CD4-positive, alpha-beta T cell treated with Interleukin-2 at 100 ng/mL for 4 hours (primary cell): ENCODE measurements around the gene ISX.

Experiments used
- DNase-seq: peaks from one replicate; pipeline ENCODE4 v3.0.0-alpha.2; 2020; ENCODE audit warnings: low spot score

ISX gene

GRCh38 chr22:35113341-35113740 lies 47.4 kb downstream of the ISX start:
- no peak for DNase-seq

GRCh38 chr22:35114131-35114980 lies 48.4 kb downstream of the ISX start:
- no peak for DNase-seq

- no peak for DNase-seq
Measured at GRCh38 chr22:35115515-35115914, 49.6 kb downstream of the ISX start.

GRCh38 chr22:35116269-35116668 lies 50.3 kb downstream of the ISX start:
- no peak for DNase-seq

- DNase-seq: no peak
Measured at GRCh38 chr22:35116817-35117216, 50.9 kb downstream of the ISX start.

- no peak for DNase-seq
Measured at GRCh38 chr22:35119494-35119893, 53.5 kb downstream of the ISX start.

- DNase-seq: no peak
Measured at GRCh38 chr22:35124691-35125219, 58.8 kb downstream of the ISX start.

- no peak for DNase-seq
Measured at GRCh38 chr22:35126993-35127392, 61.0 kb downstream of the ISX start.

GRCh38 chr22:35128637-35129036 lies 62.7 kb downstream of the ISX start:
- DNase-seq: no peak

GRCh38 chr22:35131525-35132000 lies 65.6 kb downstream of the ISX start:
- no peak for DNase-seq

- no peak for DNase-seq
Measured at GRCh38 chr22:35132568-35132967, 66.6 kb downstream of the ISX start.

- DNase-seq: no peak
Measured at GRCh38 chr22:35133702-35134380, 67.9 kb downstream of the ISX start.

GRCh38 chr22:35134637-35135036 lies 68.7 kb downstream of the ISX start:
- DNase-seq: no peak

- DNase-seq: no peak
Measured at GRCh38 chr22:35135165-35135564, 69.2 kb downstream of the ISX start.
